Chondrocyte (in vitro differentiated cells): ENCODE measurements around the gene SLC16A6. TPM values are rescaled to one million over a fixed set of nuclear protein-coding genes. Genes with fewer than 3 reads are reported as not detected.
"Not testable (repeated sequence)": the region's sequence is repeated elsewhere in the genome, so short reads cannot be mapped to it uniquely, and the experiment has no call there.

Source experiments
- DNase-seq: peaks from one replicate; pipeline ENCODE4 v3.0.0; 2021; ENCODE audit warnings: mixed read lengths, low spot score
- H3K27ac Mint-ChIP-seq: one replicate; pipeline ENCODE4 v1.8.0; 2021; ENCODE audit warnings: mild to moderate bottlenecking, moderate library complexity, mixed read lengths; ENCODE audit not compliant: unreplicated experiment
- H3K27me3 Mint-ChIP-seq: 2 replicates; pipeline ENCODE4 v1.8.0; 2021; ENCODE audit warnings: low read depth, mixed read lengths
- H3K36me3 Mint-ChIP-seq: 2 replicates; pipeline ENCODE4 v1.8.0; 2021; ENCODE audit warnings: low read depth, mixed read lengths
- H3K4me1 Mint-ChIP-seq: 2 replicates; pipeline ENCODE4 v1.8.0; 2021; ENCODE audit warnings: low read depth, mild to moderate bottlenecking, mixed read lengths
- H3K4me3 Mint-ChIP-seq: one replicate; pipeline ENCODE4 v1.8.0; 2021; ENCODE audit warnings: mild to moderate bottlenecking, moderate library complexity, mixed read lengths; ENCODE audit not compliant: unreplicated experiment
- H3K9me3 Mint-ChIP-seq: 2 replicates; pipeline ENCODE4 v1.8.0; 2021; ENCODE audit warnings: low read depth, mixed read lengths
- total RNA-seq: library from RNA; stranded (reverse); gene quantifications from 3 replicates; pipeline ENCODE4 v1.2.1, GENCODE V29; 2021
- TF ChIP-seq, protein P1 (sequence below): fragments of 200-600 bp; sonication (generic); IDR thresholded peaks from 2 replicates; pipeline ENCODE4 v1.5.0; 2021; ENCODE audit warnings: antibody characterized with exemption, mild to moderate bottlenecking, moderate library complexity

The SLC16A6 gene
- total RNA-seq, 1 donor from 2014 or later = 0.15 TPM

GRCh38 chr17:68229619-68230018 lies 61.3 kb downstream of the SLC16A6 start:
- TF ChIP-seq, protein P1, sequence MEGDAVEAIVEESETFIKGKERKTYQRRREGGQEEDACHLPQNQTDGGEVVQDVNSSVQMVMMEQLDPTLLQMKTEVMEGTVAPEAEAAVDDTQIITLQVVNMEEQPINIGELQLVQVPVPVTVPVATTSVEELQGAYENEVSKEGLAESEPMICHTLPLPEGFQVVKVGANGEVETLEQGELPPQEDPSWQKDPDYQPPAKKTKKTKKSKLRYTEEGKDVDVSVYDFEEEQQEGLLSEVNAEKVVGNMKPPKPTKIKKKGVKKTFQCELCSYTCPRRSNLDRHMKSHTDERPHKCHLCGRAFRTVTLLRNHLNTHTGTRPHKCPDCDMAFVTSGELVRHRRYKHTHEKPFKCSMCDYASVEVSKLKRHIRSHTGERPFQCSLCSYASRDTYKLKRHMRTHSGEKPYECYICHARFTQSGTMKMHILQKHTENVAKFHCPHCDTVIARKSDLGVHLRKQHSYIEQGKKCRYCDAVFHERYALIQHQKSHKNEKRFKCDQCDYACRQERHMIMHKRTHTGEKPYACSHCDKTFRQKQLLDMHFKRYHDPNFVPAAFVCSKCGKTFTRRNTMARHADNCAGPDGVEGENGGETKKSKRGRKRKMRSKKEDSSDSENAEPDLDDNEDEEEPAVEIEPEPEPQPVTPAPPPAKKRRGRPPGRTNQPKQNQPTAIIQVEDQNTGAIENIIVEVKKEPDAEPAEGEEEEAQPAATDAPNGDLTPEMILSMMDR = no peak
- Mint-ChIP-seq H3K36me3 (peaks cover 5% of the 10 kb centered on the region), H3K9me3 (no peaks in the 10 kb centered on the region), H3K27me3 (no peaks in the 10 kb centered on the region), H3K27ac (no peak overlapping the region), H3K4me1 (no peaks in the 10 kb centered on the region), H3K4me3 (no peak overlapping the region)
- DNase-seq = peak; percentile 48

GRCh38 chr17:68228817-68229570 lies 61.9 kb downstream of the SLC16A6 start:
- Mint-ChIP-seq H3K4me3 (no peak overlapping the region), H3K27me3 (no peaks in the 10 kb centered on the region), H3K27ac (no peak overlapping the region), H3K4me1 (no peaks in the 10 kb centered on the region), H3K36me3 (peaks cover 5% of the 10 kb centered on the region), H3K9me3 (no peaks in the 10 kb centered on the region)
- DNase-seq = peak; percentile 68
- TF ChIP-seq, protein P1 = no peak

DNA sequence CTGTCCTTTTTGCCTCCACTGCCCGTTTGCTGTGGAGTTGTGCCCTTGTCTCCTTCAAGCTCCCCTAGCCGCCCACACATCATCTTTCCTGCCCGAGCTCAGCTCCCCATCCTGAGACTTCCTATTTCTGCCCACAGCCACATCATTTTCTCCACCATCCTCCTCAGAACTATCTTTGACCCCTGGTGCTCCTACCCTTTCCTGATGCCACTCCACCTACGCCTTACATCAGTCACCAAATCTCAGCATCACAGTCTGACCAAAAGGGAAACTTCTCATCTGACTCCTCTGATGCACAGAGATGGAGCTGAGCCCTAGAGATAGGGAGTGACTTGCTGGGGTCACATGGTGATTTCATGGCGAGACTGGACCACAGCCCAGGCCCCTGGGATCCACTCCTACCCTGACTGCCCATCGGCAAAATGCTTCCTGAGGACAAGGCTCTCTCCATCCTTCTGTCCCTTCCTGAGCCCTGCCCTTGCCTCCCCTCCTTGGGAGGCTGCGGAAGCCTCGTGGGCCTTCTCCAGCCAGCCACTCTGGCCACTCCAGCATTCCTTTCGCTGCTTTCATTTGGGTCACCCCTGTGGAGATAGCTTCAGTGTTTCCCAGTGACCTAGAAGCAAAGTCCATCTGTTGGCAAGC lies 62.8 kb downstream of the SLC16A6 start:
- not testable (repeated sequence) for H3K27me3 Mint-ChIP-seq, H3K4me3 Mint-ChIP-seq, H3K4me1 Mint-ChIP-seq, H3K27ac Mint-ChIP-seq, H3K36me3 Mint-ChIP-seq, H3K9me3 Mint-ChIP-seq
- peak; percentile 29 for DNase-seq

GRCh38 chr17:68225055-68225454 lies 65.9 kb downstream of the SLC16A6 start:
- H3K27me3 Mint-ChIP-seq, H3K36me3 Mint-ChIP-seq, DNase-seq, H3K4me3 Mint-ChIP-seq, H3K27ac Mint-ChIP-seq, H3K4me1 Mint-ChIP-seq, H3K9me3 Mint-ChIP-seq: not testable (repeated sequence)

- Mint-ChIP-seq H3K4me1 (peaks cover 3% of the 10 kb centered on the region), H3K27me3 (no peaks in the 10 kb centered on the region), H3K4me3 (no peak overlapping the region), H3K9me3 (no peaks in the 10 kb centered on the region), H3K36me3 (peaks cover 5% of the 10 kb centered on the region), H3K27ac (no peak overlapping the region)
- DNase-seq = no peak
- TF ChIP-seq, protein P1 = no peak
Observed at GRCh38 chr17:68222606-68223005, 68.3 kb downstream of the SLC16A6 start.

GRCh38 chr17:68221786-68222185 lies 69.1 kb downstream of the SLC16A6 start:
- Mint-ChIP-seq H3K27ac (no peak overlapping the region), H3K9me3 (no peaks in the 10 kb centered on the region), H3K4me1 (peaks cover 3% of the 10 kb centered on the region), H3K4me3 (no peak overlapping the region), H3K27me3 (no peaks in the 10 kb centered on the region), H3K36me3 (peaks cover 3% of the 10 kb centered on the region)
- TF ChIP-seq, protein P1 = no peak
- DNase-seq = no peak

- not testable (repeated sequence) for H3K9me3 Mint-ChIP-seq, H3K27ac Mint-ChIP-seq, H3K4me1 Mint-ChIP-seq, H3K4me3 Mint-ChIP-seq, H3K36me3 Mint-ChIP-seq, H3K27me3 Mint-ChIP-seq
- DNase-seq = peak; percentile 20
Observed at GRCh38 chr17:68220786-68221185, 70.1 kb downstream of the SLC16A6 start.

- not testable (repeated sequence) for H3K36me3 Mint-ChIP-seq, DNase-seq, H3K4me3 Mint-ChIP-seq, H3K4me1 Mint-ChIP-seq, H3K27ac Mint-ChIP-seq, H3K27me3 Mint-ChIP-seq, H3K9me3 Mint-ChIP-seq
Observed at GRCh38 chr17:68220186-68220585, 70.7 kb downstream of the SLC16A6 start.

DNA sequence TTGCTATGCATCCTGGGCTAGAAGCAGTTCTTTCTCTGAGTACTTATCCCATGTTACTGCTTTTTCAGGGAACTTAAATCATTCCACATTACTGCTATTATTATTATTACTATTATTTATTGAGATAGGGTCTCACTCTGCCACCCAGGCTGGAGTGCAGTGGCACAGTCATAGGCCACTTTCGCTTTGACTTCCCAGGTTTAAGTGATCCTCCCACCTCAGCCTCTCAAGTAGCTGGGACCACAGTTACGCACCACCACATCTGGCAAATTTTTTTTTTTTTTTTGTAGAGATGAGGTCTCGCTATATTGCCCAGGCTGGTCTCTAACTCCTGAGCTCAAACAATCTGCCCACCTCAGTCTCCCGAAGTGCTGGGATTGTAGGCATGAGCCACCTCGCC lies 71.5 kb downstream of the SLC16A6 start:
- H3K27ac Mint-ChIP-seq, H3K36me3 Mint-ChIP-seq, DNase-seq, H3K4me3 Mint-ChIP-seq, H3K9me3 Mint-ChIP-seq, H3K4me1 Mint-ChIP-seq, H3K27me3 Mint-ChIP-seq: not testable (repeated sequence)
